WTC11 (cell line): Measurements from ENCODE around the gene SERTAD2. TPM values are rescaled to one million over a fixed set of nuclear protein-coding genes. Genes with fewer than 3 reads are reported as not detected.

Experiments
- ATAC-seq: fragments of 200-7000 bp; cut with Tn5 transposase; 2 replicates; pipeline ENCODE4 v1.10.0; 2021; ENCODE audit warnings: mild to moderate bottlenecking, moderate library complexity
- CTCF ChIA-PET: fragments of 300-600 bp; sonication (Branson Sonifier 250); formaldehyde crosslinking; loops from one replicate; lab custom pipeline; 2021; ENCODE audit warnings: antibody characterized with exemption; lab: Charles Lee
- POLR2A ChIA-PET: fragments of 350-600 bp; sonication (Branson Sonifier 250); formaldehyde crosslinking; loops from one replicate; lab custom pipeline; 2021; ENCODE audit warnings: antibody characterized with exemption; lab: Charles Lee
- DNase-seq: peaks from one replicate; pipeline ENCODE4 v3.0.0; 2021; ENCODE audit warnings: low spot score
- H3K27ac Mint-ChIP-seq: 2 replicates; pipeline ENCODE4 v1.8.0; 2021; ENCODE audit warnings: mixed read lengths
- H3K27me3 Mint-ChIP-seq: 2 replicates; pipeline ENCODE4 v1.8.0; 2021; ENCODE audit warnings: low read depth, mild to moderate bottlenecking, moderate library complexity, mixed read lengths
- H3K36me3 Mint-ChIP-seq: 2 replicates; pipeline ENCODE4 v1.8.0; 2021; ENCODE audit warnings: mixed read lengths
- H3K4me1 Mint-ChIP-seq: 2 replicates; pipeline ENCODE4 v1.8.0; 2022; ENCODE audit warnings: mixed read lengths
- H3K4me3 Mint-ChIP-seq: 2 replicates; pipeline ENCODE4 v1.8.0; 2021; ENCODE audit warnings: mild to moderate bottlenecking, moderate library complexity, mixed read lengths
- H3K9me3 Mint-ChIP-seq: 2 replicates; pipeline ENCODE4 v1.8.0; 2021; ENCODE audit warnings: mixed read lengths
- AFF4 ChIP-seq: sonication (generic); formaldehyde crosslinking; IDR thresholded peaks from 2 replicates; pipeline ENCODE4 v1.8.1; 2023; ENCODE audit warnings: mild to moderate bottlenecking, missing genetic modification reagents, borderline replicate concordance
- ATF1 ChIP-seq: sonication (generic); formaldehyde crosslinking; IDR thresholded peaks from 2 replicates; pipeline ENCODE4 v1.8.1; 2023; ENCODE audit warnings: mild to moderate bottlenecking, moderate library complexity, missing genetic modification reagents
- ATF3 ChIP-seq: sonication (generic); formaldehyde crosslinking; conservative IDR thresholded peaks from 2 replicates; pipeline ENCODE4 v1.8.1; 2022; ENCODE audit warnings: mild to moderate bottlenecking, missing genetic modification reagents
- CREM ChIP-seq: sonication (generic); formaldehyde crosslinking; IDR thresholded peaks from 2 replicates; pipeline ENCODE4 v1.8.1; 2022; ENCODE audit warnings: mild to moderate bottlenecking, missing genetic modification reagents, moderate library complexity
- CTCF ChIP-seq: fragments of 200-600 bp; IDR thresholded peaks from 2 replicates; pipeline ENCODE4 v1.8.0; 2022; ENCODE audit warnings: antibody characterized with exemption
- ESRRA ChIP-seq: sonication (generic); formaldehyde crosslinking; IDR thresholded peaks from 2 replicates; pipeline ENCODE4 v1.8.1; 2022; ENCODE audit warnings: mild to moderate bottlenecking, missing genetic modification reagents, borderline replicate concordance
- FOXJ3 ChIP-seq: sonication (generic); formaldehyde crosslinking; IDR thresholded peaks from 2 replicates; pipeline ENCODE4 v1.9.0; 2021; ENCODE audit warnings: missing genetic modification reagents, mild to moderate bottlenecking, borderline replicate concordance
- GTF2I ChIP-seq: fragments of 250-450 bp; sonication (Bioruptor Pico); conservative IDR thresholded peaks from 2 replicates; pipeline ENCODE4 v1.4.0; 2021; ENCODE audit warnings: mild to moderate bottlenecking
- OVOL2 ChIP-seq: fragments of 250-450 bp; sonication (Bioruptor Pico); IDR thresholded peaks from 2 replicates; pipeline ENCODE4 v1.9.0; 2021; ENCODE audit warnings: mild to moderate bottlenecking, borderline replicate concordance
- SMAD4 ChIP-seq: sonication (generic); formaldehyde crosslinking; IDR thresholded peaks from 2 replicates; pipeline ENCODE4 v1.8.0; 2022; ENCODE audit warnings: mild to moderate bottlenecking, missing genetic modification reagents
- USF2 ChIP-seq: sonication (generic); formaldehyde crosslinking; IDR thresholded peaks from 2 replicates; pipeline ENCODE4 v1.8.1; 2023; ENCODE audit warnings: mild to moderate bottlenecking, missing genetic modification reagents, moderate library complexity
- ZNF121 ChIP-seq: sonication (generic); formaldehyde crosslinking; IDR thresholded peaks from 2 replicates; pipeline ENCODE4 v1.8.0; 2023; ENCODE audit warnings: missing genetic modification reagents
- ZNF219 ChIP-seq: sonication (generic); formaldehyde crosslinking; IDR thresholded peaks from 2 replicates; pipeline ENCODE4 v1.8.0; 2023; ENCODE audit warnings: missing genetic modification reagents, mild to moderate bottlenecking, borderline replicate concordance
- ZNF232 ChIP-seq: sonication (generic); formaldehyde crosslinking; IDR thresholded peaks from 2 replicates; pipeline ENCODE4 v1.8.0; 2022; ENCODE audit warnings: mild to moderate bottlenecking, missing genetic modification reagents
- ZNF423 ChIP-seq: fragments of 250-450 bp; sonication (Bioruptor Pico); IDR thresholded peaks from 2 replicates; pipeline ENCODE4 v2.1.2; 2022; ENCODE audit warnings: mild to moderate bottlenecking, moderate library complexity
- ZNF671 ChIP-seq: fragments of 250-450 bp; sonication (Bioruptor Pico); IDR thresholded peaks from 2 replicates; pipeline ENCODE4 v1.8.0; 2021; ENCODE audit warnings: mild to moderate bottlenecking
- total RNA-seq: library from RNA; stranded (reverse); gene quantifications from 3 replicates; pipeline ENCODE4 v1.2.3, GENCODE V29; 2021
- TF ChIP-seq, protein P1 (sequence below): sonication (generic); formaldehyde crosslinking; IDR thresholded peaks from 2 replicates; pipeline ENCODE4 v1.8.1; 2022; ENCODE audit warnings: low read depth, mild to moderate bottlenecking, moderate library complexity, missing genetic modification reagents, borderline replicate concordance
- TF ChIP-seq, protein P2 (sequence below): fragments of 250-450 bp; sonication (Bioruptor Pico); IDR thresholded peaks from 2 replicates; pipeline ENCODE4 v1.9.0; 2021; ENCODE audit warnings: mild to moderate bottlenecking

SERTAD2 gene
- total RNA-seq, 1 experiment from 2014 or later: 7.9 TPM

GRCh38 chr2:64698668-64699444, 45.1 kb upstream of the SERTAD2 start:
- Mint-ChIP-seq H3K4me3 (no peak overlapping the region), H3K4me1 (peaks cover 14% of the 10 kb centered on the region), H3K27ac (no peak overlapping the region), H3K36me3 (no peaks in the 10 kb centered on the region), H3K27me3 (no peaks in the 10 kb centered on the region), H3K9me3 (no peaks in the 10 kb centered on the region)
- no peak for ATAC-seq
- CTCF ChIA-PET: no interaction called here
- POLR2A ChIA-PET: no interaction called here
- no peak for DNase-seq
- TF ChIP-seq, protein P1, sequence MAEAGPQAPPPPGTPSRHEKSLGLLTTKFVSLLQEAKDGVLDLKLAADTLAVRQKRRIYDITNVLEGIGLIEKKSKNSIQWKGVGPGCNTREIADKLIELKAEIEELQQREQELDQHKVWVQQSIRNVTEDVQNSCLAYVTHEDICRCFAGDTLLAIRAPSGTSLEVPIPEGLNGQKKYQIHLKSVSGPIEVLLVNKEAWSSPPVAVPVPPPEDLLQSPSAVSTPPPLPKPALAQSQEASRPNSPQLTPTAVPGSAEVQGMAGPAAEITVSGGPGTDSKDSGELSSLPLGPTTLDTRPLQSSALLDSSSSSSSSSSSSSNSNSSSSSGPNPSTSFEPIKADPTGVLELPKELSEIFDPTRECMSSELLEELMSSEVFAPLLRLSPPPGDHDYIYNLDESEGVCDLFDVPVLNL (CRISPR knock-in tag): no peak
- TF ChIP-seq USF2 (CRISPR knock-in tag): no peak
- TF ChIP-seq ZNF232: no peak
- TF ChIP-seq FOXJ3 (CRISPR knock-in tag): no peak
- TF ChIP-seq, protein P2, sequence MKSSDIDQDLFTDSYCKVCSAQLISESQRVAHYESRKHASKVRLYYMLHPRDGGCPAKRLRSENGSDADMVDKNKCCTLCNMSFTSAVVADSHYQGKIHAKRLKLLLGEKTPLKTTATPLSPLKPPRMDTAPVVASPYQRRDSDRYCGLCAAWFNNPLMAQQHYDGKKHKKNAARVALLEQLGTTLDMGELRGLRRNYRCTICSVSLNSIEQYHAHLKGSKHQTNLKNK (CRISPR knock-in tag): no peak
- no peak for TF ChIP-seq ESRRA
- TF ChIP-seq ZNF121: no peak
- TF ChIP-seq ZNF219: no peak
- no peak for TF ChIP-seq GTF2I (CRISPR knock-in tag)
- TF ChIP-seq ZNF423 (CRISPR knock-in tag): no peak
- TF ChIP-seq ATF3 (CRISPR knock-in tag): no peak
- TF ChIP-seq ZNF671 (CRISPR knock-in tag): no peak
- no peak for TF ChIP-seq CREM (CRISPR knock-in tag)
- no peak for TF ChIP-seq CTCF
- TF ChIP-seq ATF1: no peak
- TF ChIP-seq SMAD4: no peak
- no peak for TF ChIP-seq AFF4 (CRISPR knock-in tag)
- TF ChIP-seq OVOL2 (CRISPR knock-in tag): no peak
